ENCODE results near the gene BLOC1S2.
"Not testable (repeated sequence)": the region's sequence is repeated elsewhere in the genome, so short reads cannot be mapped to it uniquely, and the experiment has no call there.

The BLOC1S2 gene

DNA sequence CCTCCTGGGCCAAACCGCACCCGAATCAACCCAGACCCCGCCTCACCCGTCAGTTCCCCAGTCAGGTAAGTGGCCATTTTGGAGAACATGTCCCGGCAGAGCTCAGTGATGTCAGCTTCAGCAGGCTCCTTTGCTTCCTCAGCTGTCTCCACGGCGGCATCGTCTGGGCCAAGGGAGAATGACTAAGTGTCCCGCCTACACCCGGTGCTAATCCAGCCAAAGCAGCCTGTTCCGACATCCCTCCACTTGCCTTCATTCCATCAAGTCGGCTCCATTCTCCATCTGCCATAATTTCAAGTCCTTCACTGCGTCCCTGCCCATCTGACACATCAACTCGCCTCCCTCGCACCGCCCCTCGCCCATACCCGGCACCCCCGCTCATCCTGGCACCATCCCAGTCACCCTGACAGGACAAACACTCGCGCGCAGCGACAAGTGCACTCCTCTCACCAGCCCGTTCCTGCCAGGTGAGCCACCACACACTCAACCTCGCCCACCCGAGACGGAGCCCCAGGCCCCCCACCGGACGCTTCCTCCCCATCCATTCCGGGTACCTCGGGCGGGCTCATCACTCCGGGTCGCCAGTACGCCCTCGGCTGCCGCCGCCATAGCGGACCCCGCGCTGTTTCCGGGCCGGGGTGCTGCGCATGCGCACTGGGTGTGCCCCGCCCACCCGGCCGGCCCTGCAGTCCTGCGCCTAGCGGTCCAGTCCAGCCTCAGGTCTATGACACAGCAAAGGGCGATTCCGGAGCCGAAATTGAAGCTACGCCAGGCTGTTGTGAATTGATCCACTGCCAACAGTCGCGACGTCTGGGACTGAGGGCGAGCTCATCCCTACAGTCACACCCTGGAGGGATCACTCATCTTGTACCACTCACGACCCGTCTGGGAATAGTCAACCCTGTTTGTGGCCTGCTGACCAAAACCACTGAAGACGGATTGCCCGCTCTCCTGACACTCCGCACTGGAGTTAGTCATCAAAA lies at the start of gene BLOC1S2:
Gene BLOC1S2, minus strand, starts transcription at position 630 of the 983 bp plus-strand sequence. Its CDS starts 21 bp downstream, at position 609.
- peak; percentile 86 for DNase-seq

DNA sequence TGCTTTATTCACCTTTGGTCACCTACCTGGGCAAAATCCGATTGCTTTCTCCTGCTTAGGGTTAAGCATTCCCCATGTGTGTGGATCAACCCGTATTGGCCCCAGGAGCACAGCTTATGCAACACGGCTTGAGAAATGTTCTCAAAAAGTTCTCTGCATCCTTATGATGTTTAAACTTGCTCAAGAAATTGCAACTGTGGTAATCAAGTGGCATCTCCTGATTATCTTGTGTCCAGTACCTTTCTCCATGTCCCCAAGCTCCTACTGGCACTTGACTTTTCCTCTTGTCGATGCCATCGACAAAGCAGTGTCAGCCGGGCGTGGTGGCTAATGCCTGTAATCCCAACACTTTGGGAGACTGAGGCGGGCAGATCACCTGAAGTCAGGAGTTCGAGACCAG lies 48.3 kb upstream of the BLOC1S2 start:
- no peak for DNase-seq

DNA sequence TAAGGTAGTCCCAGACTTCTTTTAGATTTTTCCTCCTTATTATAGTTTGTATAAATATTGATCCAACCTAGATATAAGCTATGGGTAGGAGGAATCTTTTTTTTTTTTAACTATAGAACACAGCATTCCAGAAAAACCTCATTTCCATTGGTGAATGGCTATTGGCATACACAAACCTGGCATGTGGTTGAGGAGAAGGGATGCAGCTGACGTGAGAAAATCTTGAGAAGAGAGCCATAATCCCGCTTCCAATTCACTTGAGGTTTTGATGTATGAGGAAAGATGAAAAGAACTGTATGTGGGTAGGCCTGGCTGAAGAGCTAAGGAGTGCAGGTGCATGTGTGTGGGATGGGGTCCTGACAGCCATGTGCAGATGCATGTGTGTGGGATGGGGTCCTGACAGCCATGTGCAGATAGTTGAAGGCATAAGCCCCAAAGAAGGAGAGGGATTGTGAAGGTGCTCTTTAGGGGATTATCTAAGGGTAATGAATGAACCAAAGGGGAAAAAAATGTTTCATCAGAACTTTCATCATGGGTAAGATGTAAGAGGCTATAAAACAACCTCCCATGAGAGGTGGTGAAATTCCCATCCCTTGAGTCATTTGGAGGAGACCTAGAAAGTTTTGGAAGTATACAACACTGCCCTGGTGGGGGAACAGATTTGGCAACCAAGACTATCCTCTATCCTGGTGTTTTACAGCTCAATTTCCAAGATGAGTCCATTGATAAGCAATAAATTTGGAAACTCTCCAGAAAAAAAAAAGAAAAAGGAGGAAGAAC lies 47.4 kb upstream of the BLOC1S2 start:
- no peak for DNase-seq

DNA sequence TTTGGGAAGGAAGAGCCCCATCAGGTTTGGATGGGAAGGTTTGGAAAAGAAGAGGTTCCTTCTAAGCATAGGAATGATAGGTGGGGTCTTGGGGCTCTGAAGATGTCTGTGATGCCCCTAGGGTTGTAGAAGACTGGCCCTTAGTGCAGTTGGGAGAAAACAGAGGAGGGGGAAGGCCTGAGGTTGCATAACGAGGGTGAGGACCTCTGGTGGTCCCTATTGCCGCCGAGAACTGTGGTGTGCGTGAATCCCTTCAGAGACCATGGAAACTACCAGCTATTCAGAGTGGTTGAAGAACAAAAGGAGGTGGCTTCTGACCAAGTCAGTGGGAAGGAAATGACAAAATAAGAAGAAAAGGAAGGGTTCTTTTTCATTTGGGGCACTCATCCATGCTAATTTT lies 46.6 kb upstream of the BLOC1S2 start:
- no peak for DNase-seq

DNA sequence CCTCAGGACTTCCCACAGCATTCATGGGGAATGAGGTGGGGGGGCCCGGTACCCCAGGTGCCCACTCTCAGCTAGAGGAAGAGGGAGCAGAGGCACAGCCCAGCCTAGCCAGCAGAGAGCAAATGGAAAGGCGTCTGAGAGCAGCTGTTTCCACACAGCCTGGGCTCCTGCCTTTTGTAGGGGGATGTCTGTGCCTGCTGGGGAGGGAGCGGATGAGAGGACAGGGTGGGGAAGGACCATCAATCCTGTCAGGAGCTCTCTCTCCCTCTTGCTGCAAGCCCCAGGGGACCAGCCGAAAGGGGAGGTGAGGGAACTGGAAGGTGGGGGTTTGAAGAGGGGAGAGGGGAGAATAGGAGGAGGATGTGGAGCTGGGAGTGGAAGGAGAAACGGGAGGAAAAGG lies 43.6 kb upstream of the BLOC1S2 start, which contains the start of gene PKD2L1:
Gene PKD2L1, minus strand, starts transcription at position 150 of the 400 bp plus-strand sequence. Its CDS starts 125 bp downstream, at position 25.
- DNase-seq, result no peak

DNA sequence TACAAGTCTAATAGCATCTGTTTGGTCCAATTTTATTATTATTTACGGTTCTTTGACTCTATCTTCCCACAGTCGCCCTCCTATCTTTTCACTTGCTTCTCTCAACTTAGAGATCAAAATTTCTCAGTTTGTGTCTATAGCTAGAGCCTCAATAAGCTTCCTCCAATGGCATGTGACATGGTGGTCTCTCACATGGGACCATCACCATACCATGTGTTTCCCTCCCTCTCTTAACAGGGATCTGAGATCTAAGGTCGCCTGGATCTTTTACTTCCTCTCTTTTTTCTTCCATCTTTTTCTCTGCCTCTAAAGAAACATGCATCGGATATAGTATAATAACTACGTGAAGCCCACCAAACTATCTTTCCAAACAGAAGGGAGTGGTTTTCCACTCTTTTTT lies 41.7 kb upstream of the BLOC1S2 start:
- no peak for DNase-seq

DNA sequence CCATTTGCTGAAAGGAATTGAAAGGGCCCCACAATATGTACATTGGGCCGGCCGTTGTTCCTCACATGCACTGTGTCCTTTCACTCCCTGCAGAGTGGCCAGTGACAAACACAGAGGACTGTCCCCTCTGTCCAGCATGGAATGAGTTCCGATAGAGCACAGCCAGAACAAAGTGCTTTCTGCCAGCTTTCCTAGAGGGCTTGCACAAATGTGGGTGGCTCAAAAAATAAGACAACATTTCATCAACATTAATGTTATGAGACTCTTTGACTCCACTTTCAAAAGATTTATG lies 41.2 kb upstream of the BLOC1S2 start:
- no peak for DNase-seq

DNA sequence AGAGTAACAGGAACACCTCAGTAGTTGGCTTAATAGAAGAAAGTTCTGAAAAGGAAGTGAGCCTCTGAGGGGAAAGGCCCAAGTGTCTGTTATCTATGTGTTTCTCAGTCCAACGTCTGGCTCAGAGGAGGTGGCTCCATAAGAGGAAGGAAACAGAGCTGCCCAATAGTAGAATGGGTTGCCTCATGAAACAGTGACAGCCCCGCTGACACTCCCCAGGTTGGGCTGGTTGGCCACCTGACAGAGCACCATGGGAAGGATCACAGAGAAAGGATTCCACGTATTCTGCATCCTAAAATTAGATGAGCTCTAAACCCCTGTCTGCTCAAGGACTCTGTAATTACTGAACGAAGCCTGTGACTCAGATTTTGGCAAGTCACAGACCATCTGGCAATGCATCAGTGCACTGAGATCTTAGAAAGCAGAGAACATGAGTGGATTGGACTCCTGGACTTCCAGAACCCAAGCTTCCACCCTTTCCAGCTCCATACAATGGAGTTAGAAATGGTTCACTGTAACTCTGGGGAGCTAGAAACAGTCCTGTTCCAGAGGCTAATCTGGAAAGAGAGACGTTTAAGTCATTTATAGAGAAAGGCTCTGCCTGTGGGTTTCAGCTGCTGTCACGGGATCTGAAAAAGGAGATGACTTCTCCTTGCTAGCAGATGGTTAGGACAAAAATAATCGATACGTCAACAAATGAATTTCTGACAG lies 40.7 kb upstream of the BLOC1S2 start:
- DNase-seq, result no peak

DNA sequence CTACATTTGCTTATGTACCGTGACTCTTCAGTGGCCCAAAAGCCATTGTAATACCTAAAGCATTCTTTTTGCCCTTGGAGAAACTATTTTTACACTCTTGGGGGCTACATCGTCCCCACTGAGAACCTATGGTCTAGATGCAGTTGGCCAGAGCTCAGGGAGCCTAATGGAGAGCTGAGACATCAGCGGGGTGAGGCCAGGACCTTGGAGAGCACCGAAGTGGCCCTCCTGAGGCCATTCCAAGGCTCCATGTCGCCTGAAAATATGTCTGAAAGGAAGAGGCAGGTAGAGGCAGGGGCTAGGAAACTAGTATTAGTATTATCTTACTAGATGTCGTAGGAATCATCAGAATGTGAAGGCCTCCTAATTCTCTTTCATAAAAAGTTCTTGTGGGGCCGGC lies 38.7 kb upstream of the BLOC1S2 start:
- no peak for DNase-seq

DNA sequence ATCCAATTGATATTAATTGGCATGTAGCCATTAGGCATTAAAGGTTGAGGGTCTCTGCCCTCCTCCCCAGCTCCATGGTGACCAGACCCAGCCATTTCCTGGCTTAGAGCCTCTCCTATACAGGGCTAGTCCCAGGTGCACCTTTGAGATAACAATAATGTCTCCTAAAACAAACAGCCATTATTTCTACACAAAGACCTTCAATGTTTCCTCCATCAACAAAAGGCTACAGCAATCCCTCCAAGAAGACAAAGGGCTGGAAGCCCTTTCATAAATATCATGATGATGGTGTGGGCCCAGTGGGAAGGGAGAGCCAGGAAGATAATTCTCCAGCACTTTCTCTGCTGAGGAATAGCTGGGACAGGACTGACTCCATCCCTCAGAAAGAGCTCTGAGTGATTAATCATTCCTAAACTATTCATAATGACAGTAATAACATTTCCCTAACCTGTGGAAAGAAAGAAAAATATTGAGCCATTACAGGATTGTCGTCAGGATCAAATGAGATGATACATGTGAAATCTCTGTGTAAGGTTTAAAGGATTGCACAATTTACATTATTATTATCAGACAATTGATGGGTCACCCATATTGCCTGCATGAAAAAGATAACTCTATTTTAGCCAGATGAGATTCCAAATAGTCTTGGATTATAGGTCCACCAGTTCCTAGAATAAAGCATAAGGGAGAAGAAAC lies 33.4 kb upstream of the BLOC1S2 start:
- no peak for DNase-seq

DNA sequence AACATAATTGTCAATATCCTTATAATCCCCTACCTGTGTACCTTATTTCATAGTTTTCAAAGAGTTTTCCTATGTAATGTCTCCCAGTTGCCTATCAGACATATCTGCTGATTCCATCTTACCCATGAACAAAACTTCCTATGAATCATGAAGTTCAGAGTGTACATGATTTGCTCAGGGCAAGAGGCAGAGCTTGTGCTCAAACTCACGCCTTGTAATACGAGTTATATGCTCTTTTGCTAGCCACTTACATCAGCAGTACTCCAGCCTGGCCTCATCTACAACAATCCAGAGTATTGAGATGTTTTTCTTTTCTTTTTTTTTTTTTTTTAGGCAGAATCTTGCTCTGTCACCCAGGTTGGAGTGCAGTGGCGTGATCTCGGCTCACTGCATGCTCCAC lies 31.7 kb upstream of the BLOC1S2 start:
- DNase-seq, result no peak

DNA sequence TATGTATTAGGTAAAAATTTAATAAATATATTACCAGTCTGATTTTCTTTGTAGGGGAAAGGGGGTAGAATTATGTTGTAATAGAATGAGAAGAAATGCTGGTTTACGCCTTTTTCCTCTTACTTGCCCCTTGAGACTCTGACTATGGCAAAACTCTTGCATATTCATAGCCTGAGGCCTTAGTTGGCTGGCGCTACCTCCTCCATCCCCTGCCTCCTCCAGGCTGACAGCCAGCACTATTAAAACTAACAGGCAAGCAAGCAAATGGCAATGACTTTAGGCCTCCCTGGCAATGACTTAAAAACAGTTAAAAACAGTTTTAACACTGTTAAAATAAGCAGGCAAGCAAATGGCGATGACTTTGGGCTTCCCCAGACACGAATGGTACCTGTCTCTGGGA lies 29.1 kb upstream of the BLOC1S2 start:
- DNase-seq, result no peak

DNA sequence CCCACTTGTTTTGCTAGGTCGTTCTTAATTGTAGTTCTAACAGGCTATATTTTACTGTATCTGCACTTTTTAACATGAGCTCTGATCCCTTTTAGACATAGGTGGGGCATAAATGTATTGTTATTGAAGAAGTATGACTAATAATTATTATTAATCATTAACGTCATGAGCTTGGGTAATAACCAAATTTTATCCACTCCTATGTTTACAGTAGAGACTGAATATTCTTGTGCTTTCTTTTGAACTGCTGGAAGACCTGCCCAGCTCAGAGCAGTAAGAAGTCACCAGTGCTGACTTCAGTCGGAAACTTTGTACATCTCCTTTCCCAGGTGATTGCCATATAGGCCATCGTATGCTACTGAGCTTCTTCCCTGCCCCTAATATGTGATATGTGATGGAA lies 24.8 kb upstream of the BLOC1S2 start:
- DNase-seq, result no peak

DNA sequence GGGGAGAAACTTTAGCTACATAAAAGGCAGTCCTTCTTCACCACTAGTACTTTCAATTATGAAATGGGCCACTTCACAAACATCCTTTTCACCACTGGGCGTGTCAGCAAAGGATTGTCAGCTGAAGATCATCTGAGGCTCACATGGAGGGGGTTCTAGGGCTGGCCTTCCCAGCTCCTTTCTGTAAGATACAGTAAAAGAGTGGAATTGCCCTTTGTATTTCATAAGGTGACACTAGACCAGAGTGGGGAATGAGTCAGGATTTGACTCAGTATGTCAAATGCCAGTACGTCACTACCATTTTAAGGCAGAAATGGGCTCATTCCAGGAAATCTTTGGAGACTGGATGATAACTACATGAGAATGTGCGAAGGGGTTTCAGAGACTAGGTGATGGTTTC lies 21.2 kb upstream of the BLOC1S2 start:
- DNase-seq, result no peak

DNA sequence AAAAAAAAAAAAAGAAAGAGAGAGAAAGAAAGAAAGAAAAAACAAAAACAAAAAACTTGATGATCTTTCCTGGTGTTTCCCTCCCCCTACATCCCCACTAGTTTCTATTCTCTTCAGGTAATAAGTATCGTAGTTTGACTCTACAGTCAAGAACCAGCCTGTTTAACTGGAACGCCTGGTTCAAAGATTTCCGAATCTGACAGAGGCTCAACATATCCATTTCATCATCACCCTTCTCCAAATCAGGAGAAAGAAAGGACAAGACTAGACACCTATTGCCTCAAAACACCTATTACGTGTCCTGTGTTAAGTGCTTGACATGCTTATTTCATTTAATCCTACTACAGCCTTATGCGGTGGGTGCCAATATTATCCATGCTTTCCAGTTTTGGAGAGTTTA lies 20.4 kb upstream of the BLOC1S2 start:
- no peak for DNase-seq

DNA sequence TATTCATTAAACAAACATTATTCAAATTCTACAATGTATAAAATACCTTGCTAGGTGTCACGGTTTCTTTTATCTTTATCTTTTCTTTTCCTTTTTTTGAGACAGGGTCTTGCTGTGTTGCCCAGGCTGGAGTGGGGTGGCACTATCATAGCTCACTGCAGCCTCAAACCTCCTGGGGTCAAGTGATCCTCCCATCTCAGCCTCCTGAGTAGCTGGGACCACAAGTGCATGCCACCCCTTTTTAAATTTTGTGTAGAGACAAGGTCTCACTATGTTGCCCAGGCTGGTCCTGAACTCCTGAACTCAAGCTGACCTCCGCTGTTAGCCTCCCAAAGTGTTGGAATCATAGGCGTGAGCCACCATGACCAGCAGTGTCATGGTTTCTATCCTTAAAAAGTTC lies 17.9 kb upstream of the BLOC1S2 start:
- no peak for DNase-seq

DNA sequence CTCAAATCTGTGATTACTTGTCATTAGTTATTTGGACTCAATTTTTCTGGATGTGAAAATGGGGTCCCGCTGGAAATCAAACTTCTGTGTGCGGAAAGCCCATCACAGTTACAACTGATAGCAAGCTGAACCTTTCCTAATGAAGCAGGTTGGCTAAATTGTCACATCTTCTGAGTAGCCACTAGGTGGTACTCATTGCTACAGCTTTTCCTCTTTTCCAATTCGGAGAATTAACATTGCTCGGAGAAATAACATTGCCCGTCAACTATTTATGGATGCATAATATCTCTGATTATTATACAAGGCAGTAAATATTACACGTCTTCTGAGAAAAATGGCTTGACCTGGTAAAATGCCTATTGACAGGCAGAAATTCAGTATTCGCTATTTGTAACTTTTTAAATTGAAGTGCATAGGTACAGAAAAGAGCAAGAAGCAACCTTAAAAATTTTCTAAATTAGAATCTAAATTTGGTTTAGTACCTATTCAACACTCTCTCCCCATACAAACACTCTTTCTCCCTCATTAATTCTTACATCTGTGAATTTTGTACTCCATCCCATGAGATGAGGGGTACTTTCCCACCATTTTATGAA lies 17.3 kb upstream of the BLOC1S2 start:
- DNase-seq, result no peak

DNA sequence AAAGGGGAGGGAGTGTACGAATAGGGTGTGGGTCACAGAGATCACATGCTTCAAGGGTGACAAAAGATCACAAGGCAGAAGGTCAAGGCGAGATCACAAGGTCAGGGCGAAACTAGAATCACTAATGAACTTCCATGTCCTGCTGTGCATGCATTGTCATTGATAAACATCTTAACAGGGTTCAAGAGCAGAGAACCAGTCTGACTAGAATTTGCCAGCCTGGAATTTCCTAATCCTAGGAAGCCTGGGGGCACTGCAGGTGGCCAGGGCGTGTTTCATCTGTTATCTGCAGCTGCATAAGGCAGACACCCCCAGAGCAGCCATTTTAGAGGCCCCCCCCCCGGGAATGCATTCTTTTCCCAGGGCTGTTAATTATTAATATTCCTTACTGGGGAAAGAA lies 14.6 kb upstream of the BLOC1S2 start:
- not testable (repeated sequence) for DNase-seq

DNA sequence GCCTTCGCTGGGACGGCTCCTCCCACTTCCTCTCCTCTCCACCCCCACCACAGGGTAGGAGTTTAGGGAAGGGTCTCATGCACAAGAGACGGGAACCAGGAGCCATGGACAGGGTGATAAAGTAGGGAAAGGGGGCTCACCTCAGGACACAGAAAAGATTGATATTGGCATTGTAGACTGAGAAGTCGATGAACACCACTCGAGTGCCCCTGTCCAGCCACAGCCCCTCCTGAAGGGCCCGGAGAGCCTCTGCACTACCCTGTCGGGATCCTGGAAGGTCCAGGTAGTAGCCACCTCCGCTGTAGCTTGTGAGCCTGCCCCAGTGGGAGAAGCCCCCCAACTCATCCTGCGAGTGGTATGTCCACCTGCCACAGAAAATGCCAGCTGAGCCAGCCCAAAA lies 10.8 kb upstream of the BLOC1S2 start:
- no peak for DNase-seq

DNA sequence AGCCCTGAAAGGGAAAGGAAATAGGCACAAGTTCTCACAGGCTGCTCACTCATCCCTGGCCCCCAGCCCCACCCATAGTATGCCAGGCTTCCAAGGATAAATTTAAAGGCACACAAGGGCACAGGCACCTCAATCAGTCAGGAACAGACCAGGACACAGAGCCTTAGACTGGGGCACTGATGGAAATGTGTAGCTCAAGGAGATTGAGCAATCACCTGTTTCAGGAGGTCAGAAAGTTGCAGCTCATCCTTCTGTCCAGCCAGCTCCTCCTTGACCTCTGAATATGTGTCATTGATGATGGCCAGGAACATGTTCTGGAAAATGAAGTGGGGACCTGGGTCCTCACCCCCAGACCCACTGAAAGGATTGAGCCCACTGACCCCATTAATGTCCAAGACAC lies 6.6 kb upstream of the BLOC1S2 start:
- no peak for DNase-seq

DNA sequence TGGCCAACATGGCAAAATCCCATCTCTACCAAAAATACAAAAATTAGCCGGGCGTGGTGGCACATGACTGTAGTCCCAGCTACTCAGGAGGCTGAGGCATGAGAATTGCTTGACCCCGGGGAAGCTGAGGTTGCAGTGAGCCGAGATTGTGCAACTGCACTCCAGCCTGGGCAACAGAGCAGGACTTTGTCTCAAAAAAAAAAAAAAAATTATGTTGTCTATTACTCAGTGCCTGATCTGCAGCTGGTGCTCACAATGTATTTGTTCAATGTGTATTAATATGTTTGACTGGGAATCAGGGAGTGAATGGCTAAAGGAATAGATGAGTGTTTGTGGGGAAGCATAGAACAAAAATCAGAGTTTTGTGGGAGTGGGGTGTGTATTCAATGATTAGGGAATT lies 5.8 kb upstream of the BLOC1S2 start:
- DNase-seq, result not testable (repeated sequence)

DNA sequence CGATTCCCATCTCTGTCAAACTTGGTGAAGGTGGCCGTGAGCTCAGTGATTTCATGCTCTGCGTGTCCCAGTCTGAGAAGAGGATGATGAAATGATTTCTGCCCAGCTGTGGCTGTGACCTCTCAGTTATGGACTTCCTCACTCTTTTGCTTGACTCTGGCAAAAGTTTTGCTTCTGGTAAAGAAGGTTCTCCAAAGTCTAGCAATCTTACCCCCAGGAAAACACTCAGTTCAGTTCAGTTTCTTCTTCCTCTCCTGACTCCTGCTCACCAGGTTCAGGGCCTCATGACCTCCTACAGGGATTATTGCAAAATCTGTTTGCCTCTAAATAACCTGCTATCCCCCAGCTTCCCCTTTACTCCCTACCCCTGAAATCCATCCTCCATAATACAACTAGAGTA lies 4.9 kb upstream of the BLOC1S2 start:
- no peak for DNase-seq

Measured in kidney glomerular epithelial cell (primary cell).